NCI-H2107 treated with DMSO at 0.1 percent for 48 hours (cell line): ENCODE measurements around the gene CLASP1.
"Not testable (repeated sequence)": the region's sequence is repeated elsewhere in the genome, so short reads cannot be mapped to it uniquely, and the experiment has no call there.

Experiments used
- DNase-seq: peaks from one replicate; lab custom pipeline; 2025; ENCODE audit not compliant: unreplicated experiment; lab: John Stamatoyannopoulos, UW

The CLASP1 gene

GRCh38 chr2:121387591-121388325, 261.5 kb downstream of the CLASP1 start:
- DNase-seq: no peak

GRCh38 chr2:121386707-121387106, 262.6 kb downstream of the CLASP1 start:
- DNase-seq: no peak

DNA sequence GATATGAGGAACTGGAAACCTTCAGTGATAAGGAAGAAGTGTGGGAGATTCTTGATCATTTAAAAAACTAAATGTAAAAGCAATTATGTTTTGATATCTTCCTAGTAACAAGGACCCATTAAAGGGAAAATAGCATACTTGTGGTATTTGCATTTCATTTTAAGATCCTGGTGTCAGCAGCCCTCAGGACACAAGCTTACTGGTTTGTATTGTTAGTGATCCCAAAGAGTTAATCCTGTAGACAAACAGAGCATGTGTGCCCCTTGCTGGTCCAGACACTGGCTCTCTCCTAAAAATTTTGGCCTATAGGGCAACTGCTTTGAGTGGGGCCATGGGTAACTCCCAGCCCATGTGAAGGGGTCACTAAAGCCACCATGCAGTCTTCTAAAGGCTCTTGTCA, 263.2 kb downstream of the CLASP1 start:
- DNase-seq: no peak

DNA sequence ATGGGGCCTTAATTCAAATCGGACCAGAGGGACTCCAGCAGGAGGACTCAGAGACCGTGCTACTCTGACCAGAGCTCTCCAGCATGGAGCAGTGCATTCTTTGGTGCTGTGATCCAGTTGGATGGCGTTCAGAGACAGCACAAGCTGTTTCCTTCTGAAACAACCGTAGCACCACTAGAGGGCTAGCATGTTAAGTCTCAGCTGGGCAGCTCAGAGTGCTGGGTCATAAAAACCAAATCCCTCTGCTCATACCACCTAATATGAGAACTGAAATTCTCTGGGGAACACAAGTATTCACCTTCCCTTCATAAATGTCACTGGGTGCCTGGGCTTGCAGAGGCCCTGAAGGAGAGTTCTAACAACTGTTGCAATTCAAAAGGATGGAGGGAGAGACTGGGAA, 266.5 kb downstream of the CLASP1 start:
- no peak for DNase-seq

DNA sequence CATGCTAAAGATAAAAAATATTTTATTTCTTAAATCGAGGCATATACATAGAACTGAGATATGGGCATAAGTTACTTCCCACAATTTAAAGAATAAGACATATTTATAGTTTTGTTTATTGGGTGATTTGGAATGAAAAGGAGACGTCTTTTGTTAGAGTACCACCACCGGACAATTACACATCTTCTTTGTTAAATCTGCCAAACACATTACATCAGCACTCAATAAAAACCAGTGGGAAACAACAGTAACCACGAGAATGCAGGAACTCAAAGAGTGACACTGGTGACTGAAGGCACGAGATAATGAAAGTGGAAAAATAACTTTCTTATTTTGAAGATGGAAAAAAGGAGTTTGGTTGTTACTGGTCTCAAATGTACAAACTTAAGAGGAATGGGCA, 271.6 kb downstream of the CLASP1 start:
- DNase-seq: no peak

GRCh38 chr2:121376535-121377250, 272.6 kb downstream of the CLASP1 start:
- no peak for DNase-seq

- no peak for DNase-seq
Observed at GRCh38 chr2:121375621-121376159, 273.6 kb downstream of the CLASP1 start.

- DNase-seq: not testable (repeated sequence)
Observed at GRCh38 chr2:121374412-121375075, 274.7 kb downstream of the CLASP1 start.

DNA sequence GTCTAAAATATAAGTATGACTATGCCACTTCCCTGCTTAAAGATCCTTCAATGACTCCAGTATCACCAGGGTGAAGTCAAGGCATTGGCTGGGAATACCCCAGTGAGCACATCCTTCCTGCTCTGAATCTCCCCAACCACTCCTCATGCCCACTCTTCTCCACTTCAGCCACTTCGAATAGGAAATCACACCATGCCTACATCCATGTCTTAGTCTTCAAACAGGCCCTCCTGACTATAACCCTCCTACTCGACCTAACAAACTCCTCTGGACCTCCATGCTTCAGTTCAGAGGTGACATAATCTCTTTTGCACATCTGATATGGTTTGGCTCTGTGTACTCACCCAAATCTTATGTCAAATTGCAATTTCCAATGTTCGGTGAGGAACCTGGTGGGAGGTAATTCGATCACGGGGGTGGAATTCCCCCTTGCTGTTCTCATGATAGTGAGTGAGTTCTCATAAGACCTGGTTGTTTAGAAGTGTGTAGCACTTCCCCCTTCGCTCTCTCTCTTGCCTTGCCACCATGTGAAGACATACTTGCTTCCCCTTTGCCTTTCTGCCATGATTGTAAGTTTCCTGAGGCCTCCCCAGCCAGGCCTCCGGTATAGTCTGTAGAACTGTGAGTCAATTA, 276.4 kb downstream of the CLASP1 start:
- no peak for DNase-seq

DNA sequence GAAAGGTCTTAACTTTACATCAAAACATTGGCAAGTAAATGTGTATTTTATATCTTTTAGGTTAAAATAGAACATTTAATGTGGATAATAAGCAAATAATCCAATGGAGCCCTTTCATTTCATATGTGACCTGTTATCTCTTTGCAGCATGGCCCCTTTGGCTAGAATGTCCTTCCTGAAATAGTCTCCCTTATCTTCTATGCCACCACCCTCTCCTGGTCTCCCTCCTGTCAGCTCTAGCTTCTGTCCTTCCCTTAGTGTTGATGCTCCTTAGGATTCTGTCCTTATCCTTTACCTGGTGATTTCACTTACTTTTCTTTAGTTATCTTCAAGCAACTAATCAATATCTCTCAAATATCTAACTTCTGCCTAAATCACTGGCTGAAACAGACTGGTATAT, 277.2 kb downstream of the CLASP1 start:
- no peak for DNase-seq

- DNase-seq: no peak
Observed at GRCh38 chr2:121368836-121369235, 280.4 kb downstream of the CLASP1 start.

DNA sequence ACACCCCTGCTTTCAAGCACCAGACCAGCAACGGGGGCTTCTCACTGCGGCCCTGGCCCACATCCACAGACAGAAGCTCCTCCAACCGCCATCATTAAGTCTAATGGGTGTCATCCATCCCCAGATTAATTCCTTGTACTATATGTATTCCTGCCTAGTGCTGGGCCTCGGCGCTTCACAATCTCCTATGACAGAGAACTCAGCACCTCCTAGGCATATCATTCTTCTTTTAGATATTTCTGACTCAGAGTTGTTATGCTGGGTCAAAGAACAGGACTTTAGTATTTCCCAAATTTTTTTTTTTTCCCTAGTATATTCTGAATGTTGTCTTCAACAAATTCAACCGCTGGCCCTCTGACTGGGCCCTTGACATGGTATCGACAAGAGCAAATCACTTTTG, 281.1 kb downstream of the CLASP1 start:
- no peak for DNase-seq

GRCh38 chr2:121367246-121367900, 281.9 kb downstream of the CLASP1 start:
- DNase-seq: no peak

GRCh38 chr2:121366040-121366439, 283.2 kb downstream of the CLASP1 start:
- no peak for DNase-seq

GRCh38 chr2:121365061-121365460, 284.2 kb downstream of the CLASP1 start:
- no peak for DNase-seq

DNA sequence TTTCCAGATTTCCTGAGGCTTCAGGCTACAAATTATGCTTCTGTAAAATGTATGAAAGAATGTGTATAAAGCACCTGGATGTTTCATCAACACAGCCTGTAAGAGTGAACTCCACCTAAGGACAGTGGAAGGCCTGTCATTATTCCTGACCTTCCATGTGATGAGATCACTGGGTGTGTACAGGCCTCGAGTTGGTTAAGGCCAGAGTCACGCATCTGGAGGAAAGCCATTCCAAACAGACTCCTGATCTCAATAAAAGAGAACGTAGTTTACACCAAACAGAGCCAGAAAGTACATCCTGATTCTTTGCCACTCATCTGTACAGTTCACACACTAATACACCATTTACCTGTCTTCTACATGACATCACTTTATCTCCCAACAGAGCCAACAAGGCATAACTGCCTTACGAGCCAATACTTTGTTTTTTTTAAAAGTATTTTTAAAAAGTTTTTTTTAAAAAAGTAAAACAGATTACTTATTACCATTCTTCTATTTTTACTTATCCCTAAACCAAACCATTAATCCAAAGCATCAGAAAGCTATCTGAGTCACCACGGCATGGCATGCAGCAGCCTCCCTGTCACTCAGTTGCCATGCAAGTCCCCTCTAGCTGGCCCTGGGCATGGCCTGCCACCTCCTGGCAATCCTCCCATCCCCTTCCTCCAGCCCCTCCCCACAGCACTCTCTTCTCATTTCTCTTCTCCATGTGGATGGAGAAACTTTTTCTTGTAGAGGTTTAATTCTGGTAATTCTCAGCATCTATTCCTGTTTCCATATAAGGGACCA, 285.4 kb downstream of the CLASP1 start:
- no peak for DNase-seq

GRCh38 chr2:121362774-121363173, 286.5 kb downstream of the CLASP1 start:
- DNase-seq: no peak

- no peak for DNase-seq
Observed at GRCh38 chr2:121362226-121362625, 287.0 kb downstream of the CLASP1 start.

DNA sequence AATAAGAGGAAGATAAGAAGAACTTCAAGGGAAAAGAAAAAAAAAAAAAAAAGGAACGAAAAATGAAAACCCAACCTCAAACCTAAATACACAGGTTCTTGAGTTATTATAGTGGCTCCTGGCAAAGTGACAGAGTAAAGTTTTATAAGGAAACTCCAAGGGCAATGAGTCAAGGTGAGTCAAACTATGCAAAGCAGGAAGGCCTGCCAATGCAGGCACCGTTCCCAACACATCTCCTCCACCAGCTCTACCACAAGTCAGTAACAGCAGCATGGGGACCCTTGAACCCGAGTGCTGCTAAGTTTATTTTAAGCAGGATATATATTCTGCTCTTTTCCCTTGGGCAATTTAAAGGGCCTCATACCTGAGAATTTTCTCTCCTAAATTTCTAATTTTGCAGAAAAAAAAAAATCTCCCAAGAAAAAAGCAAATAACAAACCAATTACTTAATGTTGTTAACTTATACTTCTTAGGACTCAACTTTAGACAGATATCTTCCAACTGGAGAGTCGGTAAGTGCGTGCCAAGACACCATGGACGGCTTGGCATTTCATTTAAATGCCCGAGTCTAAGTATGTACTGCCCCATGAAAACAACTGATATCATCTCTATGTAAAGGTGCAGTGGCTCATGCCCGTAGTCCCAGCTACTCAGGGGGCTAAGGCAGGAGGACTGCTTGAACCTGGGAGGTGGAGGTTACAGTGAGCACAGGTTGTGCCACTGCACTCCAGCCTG, 288.5 kb downstream of the CLASP1 start:
- DNase-seq: no peak
